Loucy (cell line): Measurements from ENCODE around the gene ITIH6.
"Not testable (repeated sequence)": the region's sequence is repeated elsewhere in the genome, so short reads cannot be mapped to it uniquely, and the experiment has no call there.

Experiments
- CTCF ChIP-seq: fragments of 200-600 bp; sonication (generic); conservative IDR thresholded peaks from 2 replicates; pipeline ENCODE4 v1.5.1; 2014; ENCODE audit warnings: mild to moderate bottlenecking, antibody characterized with exemption, low read length
- EZH2phosphoT487 ChIP-seq: fragments of 200-600 bp; IDR thresholded peaks from 2 replicates; pipeline ENCODE4 v1.6.1; 2018; ENCODE audit warnings: antibody characterized with exemption, mild to moderate bottlenecking, moderate library complexity, borderline replicate concordance

- TF ChIP-seq CTCF, EZH2phosphoT487: not testable (repeated sequence)
These were observed 43.3 kb upstream of the ITIH6 start for GRCh38 chrX:54841184-54841874.
